Aorta (tissue), 5 donors: ENCODE measurements around the gene CYS1. TPM values are rescaled to one million over a fixed set of nuclear protein-coding genes. Genes with fewer than 3 reads are reported as not detected.

Experiments used
- ATAC-seq: fragments of 200-7000 bp; cut with Tn5 transposase; one replicate; pipeline ENCODE4 v1.9.1; 2022; ENCODE audit warnings: moderate library complexity; ENCODE audit not compliant: low FRiP score
- DNase-seq, 2 donors: peaks; one replicate each; pipeline ENCODE4 v3.0.0-alpha.2; 2020
- H3K27ac ChIP-seq, 2 donors: one replicate each; pipeline ENCODE4 v1.5.1; 2013; ENCODE audit warnings: low read length in 2 of 2, mild to moderate bottlenecking in 2 of 2, moderate library complexity in 2 of 2, control low read depth in 1 of 2, inconsistent platforms in 1 of 2, low read depth in 1 of 2
- H3K27me3 ChIP-seq, 2 donors: one replicate each; pipeline ENCODE4 v1.6.1; 2013; ENCODE audit warnings: control low read depth in 1 of 2, low read length in 1 of 2, mild to moderate bottlenecking in 1 of 2, moderate library complexity in 1 of 2; ENCODE audit not compliant: insufficient read depth in 2 of 2, control insufficient read depth in 1 of 2
- H3K36me3 ChIP-seq, 2 donors: one replicate each; pipeline ENCODE4 v1.6.1; 2013; ENCODE audit warnings: control low read depth in 1 of 2, low read length in 1 of 2, mild to moderate bottlenecking in 1 of 2; ENCODE audit not compliant: insufficient read depth in 2 of 2, control insufficient read depth in 1 of 2
- H3K4me1 ChIP-seq, 2 donors: one replicate each; pipeline ENCODE4 v1.6.1; 2013; ENCODE audit warnings: low read length in 2 of 2, control low read depth in 1 of 2, mild to moderate bottlenecking in 1 of 2, moderate library complexity in 1 of 2; ENCODE audit not compliant: insufficient read depth in 2 of 2, control insufficient read depth in 1 of 2
- H3K4me3 ChIP-seq, 2 donors: one replicate each; pipeline ENCODE4 v1.5.1; 2013; ENCODE audit warnings: low read length in 2 of 2, control low read depth in 1 of 2, mild to moderate bottlenecking in 1 of 2
- H3K9me3 ChIP-seq: one replicate; pipeline ENCODE4 v1.6.1; 2013; ENCODE audit warnings: mild to moderate bottlenecking, low read length; ENCODE audit not compliant: control insufficient read depth
- WGBS, 2 donors: extraction: QIAGEN DNeasy Blood & Tissue Kit; methylation state at CpG; one replicate each; pipeline ENCODE4 v1.1.7; 2013; 5-methylcytosine and 5-hydroxymethylcytosine counted together
- intact Hi-C, 2 donors: fragments of 100-400 bp; cut with DNase I; formaldehyde crosslinking; loops; one replicate each; pipeline versions ENCODE4 v1.14.2 to v1.15.0; 2022
- polyA plus RNA-seq, 2 donors: library from polyadenylated mRNA; stranded (reverse); fragments of 200-250 nt; gene quantifications; one replicate each; pipeline ENCODE4 v1.2.3, GENCODE V29; 2013
- total RNA-seq, 2 donors: library from RNA; stranded (reverse); fragmentation: NEBNext Ultra II Directional; extraction: Animal tissue kit (Norgen Biotek cat#: 25700); gene quantifications; one replicate each; pipeline ENCODE4 v1.2.1, GENCODE V29; 2021
- donor health status: healthy with polysubstance abuse.
- donor health status: Bipolar disorder and iron deficiency.
- donor health status: DM: no; HTN: no; CAD: no.
- donor health status: DM: no; HTN: no; CAD: no.
- donor health status: DM: yes; HTN: yes; CAD: no.

The CYS1 gene
- total and polyA plus RNA-seq, 4 donors, result 11.4 to 16.4 (median 14.3) TPM

DNA sequence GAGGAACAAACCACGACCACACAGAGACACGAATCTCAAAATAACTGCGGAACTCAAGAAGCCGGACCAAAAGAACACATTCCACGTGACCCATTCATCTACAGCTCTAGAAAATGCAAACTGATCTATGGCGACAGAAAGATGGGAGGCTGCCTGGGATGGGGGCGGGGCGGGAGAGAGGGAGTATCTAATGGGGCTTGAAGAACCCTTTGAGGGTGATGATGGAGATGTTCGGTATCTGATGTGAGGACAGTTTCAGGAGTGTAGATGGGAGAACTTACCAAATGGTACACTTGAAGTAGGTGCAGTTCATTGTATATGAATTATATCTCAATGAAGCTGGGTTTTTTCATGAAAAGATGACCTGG is 71.4 kb downstream of the CYS1 start:
- Histone ChIP-seq H3K27ac (no peak overlapping the region), H3K4me1 (no peaks in the 10 kb centered on the region), H3K9me3 (no peaks in the 10 kb centered on the region), H3K4me3 (no peak overlapping the region), H3K27me3 (no peaks in the 10 kb centered on the region), H3K36me3 (no peaks in the 10 kb centered on the region)
- peak; percentile 26 to 56 for DNase-seq
- no peak for ATAC-seq
- intact Hi-C loops, result no loop called here
- 54 to 82% methylated on average over 9 of the region's 9 CpGs for WGBS, 2 donors

DNA sequence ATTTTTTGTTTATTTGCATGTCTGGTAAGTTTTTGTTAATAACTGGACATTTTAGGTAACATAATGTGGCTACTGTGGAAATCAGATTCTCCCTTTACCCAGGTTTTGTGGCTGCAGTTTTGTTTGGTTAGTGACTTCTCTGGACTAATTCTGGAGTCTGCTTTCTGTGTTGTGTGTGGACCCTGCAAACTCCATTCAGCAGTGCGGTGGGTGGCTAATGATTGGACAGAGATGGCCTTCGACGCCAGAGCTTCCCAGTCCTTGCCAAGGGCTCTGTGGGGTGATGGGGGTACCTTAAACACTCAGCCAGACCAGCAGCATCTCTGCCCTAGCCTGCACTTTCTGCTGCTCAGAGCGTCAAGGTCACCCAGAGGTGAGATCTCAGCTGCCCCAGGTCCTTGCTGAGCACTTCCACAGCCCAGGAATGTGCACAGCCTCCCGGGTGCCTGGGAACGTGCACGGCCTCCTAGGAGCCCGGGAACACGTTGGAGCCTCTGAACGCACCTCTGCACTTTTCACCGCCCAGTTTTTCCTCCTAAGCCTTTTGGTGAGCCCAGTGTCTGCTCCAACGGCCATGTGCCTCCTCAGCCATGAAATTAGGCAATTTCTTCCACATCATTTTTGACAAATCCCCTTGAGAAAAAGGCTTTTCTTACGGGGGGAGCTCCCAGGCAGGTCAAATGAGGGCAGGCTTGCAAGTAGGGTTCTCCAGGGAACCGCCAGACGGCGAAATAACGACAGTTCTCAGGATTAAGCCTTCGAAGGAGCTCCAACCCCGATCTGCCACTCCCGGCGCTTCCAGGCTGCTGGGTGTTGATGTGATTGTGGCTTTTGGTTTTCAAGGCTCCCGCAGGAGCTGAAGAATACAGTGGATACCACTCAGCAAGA is 72.0 kb downstream of the CYS1 start:
- no peaks in the 10 kb centered on the region for H3K4me1 ChIP-seq
- WGBS, 2 donors, result 63 to 76% methylated on average over 22 of the region's 22 CpGs
- no peak overlapping the region for H3K27ac ChIP-seq
- intact Hi-C loops, result no loop called here
- no peaks in the 10 kb centered on the region for H3K36me3 ChIP-seq
- ATAC-seq, result no peak
- H3K27me3 ChIP-seq, result no peaks in the 10 kb centered on the region
- peak in 1 of 2 donors; percentile 73 for DNase-seq
- no peak overlapping the region for H3K4me3 ChIP-seq
- no peaks in the 10 kb centered on the region for H3K9me3 ChIP-seq

DNA sequence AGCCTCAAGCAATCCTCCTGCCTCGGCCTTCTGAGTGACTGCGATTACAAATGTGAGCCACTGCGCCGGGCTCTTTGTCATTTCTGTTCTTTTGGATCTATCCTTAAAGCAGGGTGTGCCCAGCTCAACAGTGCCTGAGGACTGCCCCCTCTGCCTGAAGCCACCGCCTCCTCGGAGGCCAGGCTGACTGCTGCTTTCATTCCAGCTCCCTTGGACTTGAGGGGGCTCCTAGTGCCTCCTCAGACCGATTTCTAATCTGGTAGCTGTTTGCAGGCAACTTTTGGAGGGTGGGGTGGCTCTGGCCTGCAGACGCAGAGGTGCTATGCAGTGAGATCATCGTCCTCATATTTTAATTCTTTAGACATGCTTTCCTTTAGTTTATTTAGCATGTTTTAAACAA is 72.8 kb downstream of the CYS1 start:
- DNase-seq (peak in 1 of 2 donors; percentile 65), ATAC-seq (no peak)
- H3K27ac ChIP-seq, result no peak overlapping the region
- 21 to 51% methylated on average over 9 of the region's 9 CpGs for WGBS, 2 donors
- intact Hi-C loops, result no loop called here
- no peak overlapping the region for H3K4me3 ChIP-seq
- H3K27me3 ChIP-seq, result no peaks in the 10 kb centered on the region
- no peaks in the 10 kb centered on the region for H3K4me1 ChIP-seq
- H3K9me3 ChIP-seq, result no peaks in the 10 kb centered on the region
- no peaks in the 10 kb centered on the region for H3K36me3 ChIP-seq

Other genes with a start within 250 kb of the CYS1 start
- 10 to 100 TPM; 18.1 to 21.9 TPM for gene TAF1B, start 236.9 kb downstream of the CYS1 start, total RNA-seq
- gene TAF1B, start 236.9 kb downstream of the CYS1 start, polyA plus RNA-seq, result 1 to 10 TPM; 2.8 to 7.5 TPM
- gene GRHL1, start 128.7 kb downstream of the CYS1 start, total RNA-seq, result 1 to 10 TPM; 1.6 to 2.5 TPM
- gene GRHL1, start 128.7 kb downstream of the CYS1 start, polyA plus RNA-seq, result under 1 TPM; 0.15 to 0.25 TPM
- 10 to 100 TPM; 30.7 to 33.6 TPM for gene KLF11, start 36.9 kb downstream of the CYS1 start, total RNA-seq
- gene KLF11, start 36.9 kb downstream of the CYS1 start, polyA plus RNA-seq, result 10 to 100 TPM in 1 of 2 donors, 1 to 10 TPM in 1; 7.8 to 10.2 TPM
- gene RRM2, start 42.3 kb upstream of the CYS1 start, total RNA-seq, result 1 to 10 TPM; 1.8 to 4.3 TPM
- 1 to 10 TPM in 1 of 2 donors, under 1 TPM in 1; 0.23 to 4.6 TPM for gene RRM2, start 42.3 kb upstream of the CYS1 start, polyA plus RNA-seq
- 10 to 100 TPM; 21.4 to 28.1 TPM for gene HPCAL1, start 222.5 kb upstream of the CYS1 start, total RNA-seq
- gene HPCAL1, start 222.5 kb upstream of the CYS1 start, polyA plus RNA-seq, result 10 to 100 TPM; 22.4 to 39.9 TPM